ENCODE results near the gene DENND1A.
"Not testable (repeated sequence)": the region's sequence is repeated elsewhere in the genome, so short reads cannot be mapped to it uniquely, and the experiment has no call there.

The DENND1A gene

DNA sequence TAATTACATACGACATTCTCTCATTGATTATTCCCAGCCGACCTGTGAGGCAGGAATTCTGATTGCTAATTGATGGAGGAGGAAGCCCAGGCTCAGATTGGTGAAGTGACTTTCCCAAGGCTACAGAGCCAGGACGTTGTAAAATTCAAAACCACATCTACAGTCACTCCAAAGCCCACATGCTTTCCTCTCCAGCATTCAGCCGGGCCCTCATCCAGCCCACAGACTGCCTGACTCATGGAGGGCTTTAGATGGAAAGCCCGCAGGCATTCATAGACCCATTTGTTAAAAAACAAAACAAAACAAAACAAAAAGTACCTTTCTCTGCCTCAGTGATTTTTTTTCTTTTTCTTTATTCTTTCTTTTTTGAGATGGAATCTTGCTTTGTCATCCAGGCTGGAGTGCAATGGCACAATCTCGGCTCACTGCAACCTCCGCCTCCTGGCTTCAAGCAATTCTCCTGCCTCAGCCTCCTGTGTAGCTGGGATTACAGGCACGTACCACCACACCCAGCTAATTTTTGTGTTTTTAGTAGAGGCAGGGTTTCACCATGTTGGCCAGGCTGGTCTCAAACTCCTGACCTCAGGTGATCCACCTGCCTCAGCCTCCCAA lies 596.8 kb downstream of the DENND1A start:
- H3K4me1 ChIP-seq (ENCODE audit: insufficient read depth, low read length): peaks cover 16% of the 10 kb centered on the region
- H3K36me3 ChIP-seq (ENCODE audit: insufficient read depth, low read length): not testable (repeated sequence)

DNA sequence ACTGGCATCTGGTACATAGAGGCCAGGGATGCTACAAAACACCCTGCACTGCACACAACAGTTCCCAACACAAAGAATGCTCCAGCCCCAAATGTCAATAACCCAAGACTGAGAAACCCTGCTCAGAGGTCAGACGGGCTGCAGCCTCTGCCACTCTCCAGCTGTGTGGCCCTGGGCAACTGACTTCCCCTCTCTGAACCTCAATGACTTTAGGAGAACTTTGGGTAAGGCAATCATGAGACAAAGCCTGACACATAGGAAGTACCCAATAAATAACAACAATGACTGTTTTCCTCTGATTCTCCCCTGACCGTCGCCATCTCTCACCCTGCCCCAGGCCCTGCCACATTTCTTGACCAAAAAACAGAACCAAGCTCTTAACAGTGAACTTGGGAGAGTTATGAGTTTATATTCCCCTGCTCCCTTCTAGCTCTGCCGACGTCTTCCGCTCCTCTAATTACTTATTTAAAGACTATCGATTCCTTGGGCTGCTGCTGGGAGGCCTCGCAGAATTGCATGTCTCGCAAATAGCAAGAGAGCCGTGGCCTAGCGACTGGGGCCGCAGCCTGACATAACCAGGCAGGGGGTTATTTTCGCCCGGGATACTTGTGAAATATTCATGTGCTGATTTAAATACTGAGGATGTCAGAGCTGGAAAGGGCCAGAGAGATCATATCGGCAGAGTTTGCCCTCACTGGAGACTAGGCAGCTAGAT lies 598.4 kb downstream of the DENND1A start:
- Histone ChIP-seq H3K36me3 (ENCODE audit: insufficient read depth, low read length) (no peaks in the 10 kb centered on the region), H3K9me3 (ENCODE audit: control insufficient read depth, insufficient read depth, low read length) (no peaks in the 10 kb centered on the region), H3K9ac (ENCODE audit: low read depth, low read length) (no peak overlapping the region), H3K4me1 (ENCODE audit: insufficient read depth, low read length) (peaks cover 16% of the 10 kb centered on the region)

More for the DNA sequence above, 596.8 kb downstream of the DENND1A start:
- not testable (repeated sequence) for H3K9ac ChIP-seq (ENCODE audit: low read depth, low read length); H3K9me3 ChIP-seq (ENCODE audit: control insufficient read depth, insufficient read depth, low read length)
